Stomach (tissue), 4 donors: ENCODE results near the gene CYP2W1.

Experiments
- EP300 ChIP-seq: sonication (generic); formaldehyde crosslinking; IDR thresholded peaks from one replicate; pipeline ENCODE4 v1.6.1; 2017; ENCODE audit warnings: antibody characterized with exemption
- TF ChIP-seq, protein P1 (sequence below), 7 experiments: fragments of 450-650 bp in 4 of 7; fragments of 200-600 bp in 3 of 7; sonication (generic) in 3 of 7; IDR thresholded peaks; one replicate each; pipeline ENCODE4 v1.5.1; 2016 to 2019; ENCODE audit warnings: antibody characterized with exemption in 7 of 7, control low read depth in 2 of 7, mild to moderate bottlenecking in 1 of 7

DNA sequence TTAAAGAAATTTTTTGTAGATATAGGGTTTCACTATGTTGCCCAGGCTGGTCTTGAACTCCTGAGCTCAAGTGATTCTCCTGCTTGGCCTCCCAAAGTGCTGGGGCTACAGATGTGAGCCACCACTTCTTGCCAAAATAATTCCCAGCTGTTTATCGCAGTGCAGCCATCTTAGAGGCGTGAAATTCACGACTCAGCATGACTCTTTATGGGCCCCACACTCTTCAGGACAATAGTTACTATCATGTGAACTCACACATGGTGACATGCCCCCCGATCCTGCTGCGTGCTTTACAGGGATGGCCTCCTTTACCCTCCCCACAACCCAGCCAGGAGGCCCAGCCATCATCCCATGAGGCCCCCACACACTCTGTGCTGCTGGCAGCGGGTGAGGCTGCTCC lies 12.2 kb upstream of the CYP2W1 start:
- TF ChIP-seq, protein P1, sequence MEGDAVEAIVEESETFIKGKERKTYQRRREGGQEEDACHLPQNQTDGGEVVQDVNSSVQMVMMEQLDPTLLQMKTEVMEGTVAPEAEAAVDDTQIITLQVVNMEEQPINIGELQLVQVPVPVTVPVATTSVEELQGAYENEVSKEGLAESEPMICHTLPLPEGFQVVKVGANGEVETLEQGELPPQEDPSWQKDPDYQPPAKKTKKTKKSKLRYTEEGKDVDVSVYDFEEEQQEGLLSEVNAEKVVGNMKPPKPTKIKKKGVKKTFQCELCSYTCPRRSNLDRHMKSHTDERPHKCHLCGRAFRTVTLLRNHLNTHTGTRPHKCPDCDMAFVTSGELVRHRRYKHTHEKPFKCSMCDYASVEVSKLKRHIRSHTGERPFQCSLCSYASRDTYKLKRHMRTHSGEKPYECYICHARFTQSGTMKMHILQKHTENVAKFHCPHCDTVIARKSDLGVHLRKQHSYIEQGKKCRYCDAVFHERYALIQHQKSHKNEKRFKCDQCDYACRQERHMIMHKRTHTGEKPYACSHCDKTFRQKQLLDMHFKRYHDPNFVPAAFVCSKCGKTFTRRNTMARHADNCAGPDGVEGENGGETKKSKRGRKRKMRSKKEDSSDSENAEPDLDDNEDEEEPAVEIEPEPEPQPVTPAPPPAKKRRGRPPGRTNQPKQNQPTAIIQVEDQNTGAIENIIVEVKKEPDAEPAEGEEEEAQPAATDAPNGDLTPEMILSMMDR (IDR thresholded peaks at IDR 0.05), result no peak
- TF ChIP-seq EP300, result no peak
